Measurements from ENCODE around the gene ELMO2. TPM values are rescaled to one million over a fixed set of nuclear protein-coding genes. Genes with fewer than 3 reads are reported as not detected.
"Not testable (repeated sequence)": the region's sequence is repeated elsewhere in the genome, so short reads cannot be mapped to it uniquely, and the experiment has no call there.

ELMO2 gene
- total RNA-seq, 1 experiment from 2014 or later = 38.5 TPM

- no peak for TF ChIP-seq EZH2 (IDR thresholded peaks at IDR 0.05; ENCODE audit: borderline replicate concordance, low read depth, low read length, poor library complexity, severe bottlenecking)
- TF ChIP-seq CTCF (conservative IDR thresholded peaks at IDR 0.05; ENCODE audit: low read depth, low read length) = no peak
- peaks cover 25% of the 10 kb centered on the region for H3K36me3 ChIP-seq (ENCODE audit: insufficient read depth, low read length, poor library complexity, severe bottlenecking)
- no peak for DNase-seq (ENCODE audit: low spot score)
- ChIA-PET POLR2A (ENCODE audit: low non-redundant PET) (no interaction called here), CTCF (no interaction called here)
- no TSS peak for BruUV-seq (replicated peaks)
- H3K27ac ChIP-seq (ENCODE audit: low read depth, low read length, poor library complexity, severe bottlenecking) = no peak overlapping the region
- no peaks in the 10 kb centered on the region for H3K9me3 ChIP-seq (ENCODE audit: low read depth, low read length, poor library complexity, severe bottlenecking)
- H3K4me3 ChIP-seq (ENCODE audit: low read depth, low read length, poor library complexity, severe bottlenecking) = no peak overlapping the region
- peaks cover 2% of the 10 kb centered on the region for H3K4me1 ChIP-seq (ENCODE audit: insufficient read depth, low read length, poor library complexity, severe bottlenecking)
- intact Hi-C loops (cut with micrococcal nuclease; ENCODE audit: unreplicated experiment) = no loop called here
- H3K27me3 ChIP-seq (replicated peaks; ENCODE audit: insufficient read depth, low read depth, low read length, poor library complexity) = no peaks in the 10 kb centered on the region
Observed at GRCh38 chr20:46393967-46394366, 12.4 kb downstream of the ELMO2 start.

GRCh38 chr20:46388937-46389336, 17.5 kb downstream of the ELMO2 start:
- no peak for TF ChIP-seq CTCF (conservative IDR thresholded peaks at IDR 0.05; ENCODE audit: low read depth, low read length)
- TF ChIP-seq EZH2 (IDR thresholded peaks at IDR 0.05; ENCODE audit: borderline replicate concordance, low read depth, low read length, poor library complexity, severe bottlenecking) = no peak
- no TSS peak for BruUV-seq (replicated peaks)
- Histone ChIP-seq H3K36me3 (ENCODE audit: insufficient read depth, low read length, poor library complexity, severe bottlenecking) (peaks cover 53% of the 10 kb centered on the region), H3K27me3 (replicated peaks; ENCODE audit: insufficient read depth, low read depth, low read length, poor library complexity) (no peaks in the 10 kb centered on the region), H3K9me3 (ENCODE audit: low read depth, low read length, poor library complexity, severe bottlenecking) (no peaks in the 10 kb centered on the region), H3K4me1 (ENCODE audit: insufficient read depth, low read length, poor library complexity, severe bottlenecking) (no peaks in the 10 kb centered on the region), H3K4me3 (ENCODE audit: low read depth, low read length, poor library complexity, severe bottlenecking) (no peak overlapping the region), H3K27ac (ENCODE audit: low read depth, low read length, poor library complexity, severe bottlenecking) (no peak overlapping the region)
- CTCF ChIA-PET = no interaction called here
- DNase-seq (ENCODE audit: low spot score) = no peak
- intact Hi-C loops (cut with micrococcal nuclease; ENCODE audit: unreplicated experiment) = no loop called here
- POLR2A ChIA-PET (ENCODE audit: low non-redundant PET) = no interaction called here

- H3K27me3 ChIP-seq (replicated peaks; ENCODE audit: insufficient read depth, low read depth, low read length, poor library complexity) = no peaks in the 10 kb centered on the region
- peaks cover 50% of the 10 kb centered on the region for H3K36me3 ChIP-seq (ENCODE audit: insufficient read depth, low read length, poor library complexity, severe bottlenecking)
- H3K27ac ChIP-seq (ENCODE audit: low read depth, low read length, poor library complexity, severe bottlenecking) = no peak overlapping the region
- H3K4me3 ChIP-seq (ENCODE audit: low read depth, low read length, poor library complexity, severe bottlenecking) = no peak overlapping the region
- no TSS peak for BruUV-seq (replicated peaks)
- ChIA-PET CTCF (no interaction called here), POLR2A (ENCODE audit: low non-redundant PET) (no interaction called here)
- no peak for TF ChIP-seq CTCF (conservative IDR thresholded peaks at IDR 0.05; ENCODE audit: low read depth, low read length)
- H3K4me1 ChIP-seq (ENCODE audit: insufficient read depth, low read length, poor library complexity, severe bottlenecking) = no peaks in the 10 kb centered on the region
- no peaks in the 10 kb centered on the region for H3K9me3 ChIP-seq (ENCODE audit: low read depth, low read length, poor library complexity, severe bottlenecking)
- no peak for DNase-seq (ENCODE audit: low spot score)
- intact Hi-C loops (cut with micrococcal nuclease; ENCODE audit: unreplicated experiment) = no loop called here
Observed at GRCh38 chr20:46388201-46388836, 18.1 kb downstream of the ELMO2 start.

- DNase-seq (ENCODE audit: low spot score); H3K4me3 ChIP-seq (ENCODE audit: low read depth, low read length, poor library complexity, severe bottlenecking); H3K9me3 ChIP-seq (ENCODE audit: low read depth, low read length, poor library complexity, severe bottlenecking); BruUV-seq (replicated peaks); intact Hi-C loops (cut with micrococcal nuclease; ENCODE audit: unreplicated experiment); POLR2A ChIA-PET (ENCODE audit: low non-redundant PET); CTCF ChIA-PET; H3K27ac ChIP-seq (ENCODE audit: low read depth, low read length, poor library complexity, severe bottlenecking); H3K4me1 ChIP-seq (ENCODE audit: insufficient read depth, low read length, poor library complexity, severe bottlenecking); H3K27me3 ChIP-seq (replicated peaks; ENCODE audit: insufficient read depth, low read depth, low read length, poor library complexity): not testable (repeated sequence)
- peaks cover 40% of the 10 kb centered on the region for H3K36me3 ChIP-seq (ENCODE audit: insufficient read depth, low read length, poor library complexity, severe bottlenecking)
Observed at GRCh38 chr20:46387054-46387453, 19.4 kb downstream of the ELMO2 start.

Data from A673 (cell line).